Bronchial epithelial cell (primary cell): ENCODE results near the gene LAMC3. TPM values are rescaled to one million over a fixed set of nuclear protein-coding genes. Genes with fewer than 3 reads are reported as not detected.
"Not testable (repeated sequence)": the region's sequence is repeated elsewhere in the genome, so short reads cannot be mapped to it uniquely, and the experiment has no call there.

Source experiments
- DNase-seq: peaks from one replicate; pipeline ENCODE4 v3.0.0-alpha.2; 2010; ENCODE audit warnings: low read depth
- FAIRE-seq: peaks from 2 replicates; lab custom pipeline; 2011; peaks lifted over from hg19 to GRCh38; lab: Jason Lieb, UNC
- H3K27me3 ChIP-seq: 2 replicates; pipeline ENCODE4 v1.5.1; 2011; ENCODE audit warnings: low read length; ENCODE audit not compliant: control insufficient read depth, insufficient read depth
- H3K36me3 ChIP-seq: 2 replicates; pipeline ENCODE4 v1.5.1; 2011; ENCODE audit warnings: low read length; ENCODE audit not compliant: control insufficient read depth, insufficient read depth
- H3K4me3 ChIP-seq: 2 replicates; pipeline ENCODE4 v1.5.1; 2011; ENCODE audit warnings: mild to moderate bottlenecking, low read depth, low read length, control low read depth
- CTCF ChIP-seq: IDR thresholded peaks from 2 replicates; pipeline ENCODE4 v1.5.1; 2011; ENCODE audit warnings: mild to moderate bottlenecking, moderate library complexity, low read length, control low read depth, inconsistent platforms; ENCODE audit not compliant: insufficient read depth, severe bottlenecking
- total RNA-seq: library from RNA; depleted of rRNA; stranded (reverse); fragments of >200 nt; gene quantifications from 2 replicates; pipeline ENCODE4 v1.2.1, GENCODE V29; 2014

Gene LAMC3
- total RNA-seq, 1 donor from 2014 or later: not detected

GRCh38 chr9:131031642-131032005 lies 22.6 kb downstream of the LAMC3 start:
- H3K4me3 ChIP-seq: no peak overlapping the region
- H3K36me3 ChIP-seq: no peaks in the 10 kb centered on the region
- H3K27me3 ChIP-seq: peaks cover 2% of the 10 kb centered on the region
- FAIRE-seq: no peak
- no peak for DNase-seq
- no peak for TF ChIP-seq CTCF

GRCh38 chr9:131032384-131032783 lies 23.4 kb downstream of the LAMC3 start:
- Histone ChIP-seq H3K27me3 (peaks cover 4% of the 10 kb centered on the region), H3K36me3 (no peaks in the 10 kb centered on the region), H3K4me3 (no peak overlapping the region)
- DNase-seq: no peak
- TF ChIP-seq CTCF: no peak
- no peak for FAIRE-seq

- no peak for DNase-seq
- no peak for TF ChIP-seq CTCF
- FAIRE-seq: no peak
- Histone ChIP-seq H3K4me3 (no peak overlapping the region), H3K36me3 (no peaks in the 10 kb centered on the region), H3K27me3 (peaks cover 8% of the 10 kb centered on the region)
These were observed 24.6 kb downstream of the LAMC3 start for GRCh38 chr9:131033269-131034224.

- Histone ChIP-seq H3K36me3 (no peaks in the 10 kb centered on the region), H3K27me3 (peaks cover 8% of the 10 kb centered on the region), H3K4me3 (no peak overlapping the region)
- TF ChIP-seq CTCF: no peak
- DNase-seq: no peak
- FAIRE-seq: no peak
These were observed 25.3 kb downstream of the LAMC3 start for GRCh38 chr9:131034268-131034667.

- not testable (repeated sequence) for DNase-seq, H3K27me3 ChIP-seq, H3K36me3 ChIP-seq, FAIRE-seq, H3K4me3 ChIP-seq
These were observed 25.8 kb downstream of the LAMC3 start for GRCh38 chr9:131034749-131035148.

- TF ChIP-seq CTCF: no peak
- Histone ChIP-seq H3K27me3 (peaks cover 8% of the 10 kb centered on the region), H3K36me3 (no peaks in the 10 kb centered on the region), H3K4me3 (no peak overlapping the region)
- FAIRE-seq (no peak), DNase-seq (no peak)
These were observed 26.6 kb downstream of the LAMC3 start for GRCh38 chr9:131035548-131035947.
